Measurements from ENCODE around the gene GABRE. TPM values are rescaled to one million over a fixed set of nuclear protein-coding genes. Genes with fewer than 3 reads are reported as not detected.

Gene GABRE, protein sequence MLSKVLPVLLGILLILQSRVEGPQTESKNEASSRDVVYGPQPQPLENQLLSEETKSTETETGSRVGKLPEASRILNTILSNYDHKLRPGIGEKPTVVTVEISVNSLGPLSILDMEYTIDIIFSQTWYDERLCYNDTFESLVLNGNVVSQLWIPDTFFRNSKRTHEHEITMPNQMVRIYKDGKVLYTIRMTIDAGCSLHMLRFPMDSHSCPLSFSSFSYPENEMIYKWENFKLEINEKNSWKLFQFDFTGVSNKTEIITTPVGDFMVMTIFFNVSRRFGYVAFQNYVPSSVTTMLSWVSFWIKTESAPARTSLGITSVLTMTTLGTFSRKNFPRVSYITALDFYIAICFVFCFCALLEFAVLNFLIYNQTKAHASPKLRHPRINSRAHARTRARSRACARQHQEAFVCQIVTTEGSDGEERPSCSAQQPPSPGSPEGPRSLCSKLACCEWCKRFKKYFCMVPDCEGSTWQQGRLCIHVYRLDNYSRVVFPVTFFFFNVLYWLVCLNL
- 17.8 TPM for polyA plus RNA-seq (2013, experiment 1 of 2; ENCODE audit: insufficient read length)
- polyA plus RNA-seq (2013, experiment 2 of 2; ENCODE audit: insufficient read length) = 15.9 TPM

DNA sequence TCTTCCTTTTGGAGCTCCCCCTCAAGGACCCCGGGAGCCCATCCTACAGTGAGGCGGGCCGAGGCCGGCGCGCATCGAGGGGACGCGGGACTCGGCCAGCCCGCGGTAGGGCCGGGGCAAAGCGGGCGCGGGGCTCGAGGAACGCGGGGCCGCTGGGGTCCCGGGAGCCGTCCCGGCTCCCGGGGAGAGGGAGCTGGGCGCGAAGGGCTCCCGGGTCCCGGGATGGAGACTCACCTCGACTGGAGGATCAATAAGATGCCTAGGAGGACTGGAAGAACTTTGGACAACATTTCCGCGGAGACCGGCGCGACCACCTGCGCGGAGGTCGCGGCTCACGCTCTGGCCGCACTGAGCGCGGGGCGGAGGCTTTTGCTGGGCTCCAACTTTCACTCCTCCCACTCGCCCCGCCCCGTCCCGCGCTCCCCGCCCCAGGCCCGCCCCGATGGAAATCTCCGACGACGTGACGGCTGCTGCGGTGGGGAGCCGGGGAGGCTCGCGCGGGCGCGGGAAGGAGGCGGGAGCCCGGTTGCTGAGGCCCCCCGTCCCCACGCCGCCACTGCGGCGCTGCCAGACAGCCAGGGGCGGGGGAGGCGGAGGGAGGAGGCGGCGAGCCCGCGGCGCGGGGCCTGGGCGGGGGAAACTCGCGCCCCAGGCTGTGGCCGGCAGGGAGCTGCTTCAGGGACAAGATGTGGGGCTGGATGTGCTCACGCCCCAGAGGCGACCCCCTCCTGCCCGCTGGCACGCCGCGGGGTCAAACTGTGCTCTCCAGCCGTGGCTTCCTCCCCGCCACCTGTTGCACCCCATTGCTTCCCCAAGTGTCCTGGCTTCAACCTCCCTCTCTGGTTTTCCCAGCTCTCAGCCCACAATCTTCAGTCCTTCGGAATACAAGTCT, at the start of gene GABRE:
GABRE (minus strand) TSS at position 341 of the 892 bp plus-strand sequence; CDS start at position 290, 51 bp downstream.
- peak; percentile 63 for DNase-seq

DNA sequence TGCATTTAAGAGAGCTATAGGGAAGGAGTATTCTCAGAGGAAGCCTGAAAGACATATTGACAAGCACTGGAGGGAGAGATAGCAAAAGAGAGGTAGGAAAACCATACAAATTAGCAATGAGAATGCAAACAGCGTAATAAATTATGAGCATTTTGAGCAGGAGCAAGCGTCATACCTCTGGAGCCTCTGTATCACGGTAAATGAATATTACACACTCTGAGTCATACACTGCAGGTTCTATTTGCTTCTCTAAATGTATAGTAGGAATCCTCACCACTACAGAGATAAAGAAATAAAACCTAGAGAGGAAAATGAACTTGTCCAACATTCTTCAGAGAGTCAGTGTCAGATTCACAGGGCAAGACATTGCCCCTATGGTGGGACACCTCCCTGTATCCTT, 46.4 kb upstream of the GABRE start:
- DNase-seq = no peak

DNA sequence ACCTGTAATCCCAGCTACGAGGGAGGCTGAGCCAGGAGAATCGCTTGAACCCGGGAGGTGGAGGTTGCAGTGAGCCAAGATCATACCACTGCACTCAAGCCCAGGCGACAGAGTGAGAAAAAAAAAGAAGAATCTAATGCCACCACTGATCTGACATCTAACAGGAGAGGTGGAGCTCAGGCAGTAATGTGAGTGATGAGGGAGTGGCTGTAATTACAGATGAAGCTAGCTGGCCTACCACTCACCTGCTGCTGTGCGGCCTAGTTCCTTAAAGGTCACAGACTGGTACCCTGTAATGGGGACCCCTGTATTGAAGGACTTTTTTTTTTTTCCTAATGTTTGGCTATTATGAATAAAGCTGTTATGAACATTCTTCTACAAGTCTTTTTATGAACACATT, 25.3 kb upstream of the GABRE start:
- no peak for DNase-seq

DNA sequence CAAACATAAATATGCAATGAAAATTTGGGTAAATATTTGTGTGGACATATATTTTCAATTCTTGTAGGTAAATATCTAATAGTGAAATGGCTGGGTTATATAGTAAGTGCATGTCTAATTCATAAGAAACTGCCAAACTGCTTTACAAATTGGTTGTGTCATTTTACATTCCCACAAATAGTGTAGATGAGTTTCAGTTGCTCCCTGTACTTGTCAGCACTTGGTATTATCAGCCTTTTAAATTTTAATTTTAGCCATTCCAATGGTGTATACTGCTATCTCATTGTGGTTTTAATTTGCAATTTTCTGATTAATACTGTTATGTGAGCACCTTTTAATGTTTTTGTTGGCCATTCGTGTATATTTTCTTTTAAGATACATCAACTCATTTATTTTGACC, 23.1 kb upstream of the GABRE start:
- no peak for DNase-seq

DNA sequence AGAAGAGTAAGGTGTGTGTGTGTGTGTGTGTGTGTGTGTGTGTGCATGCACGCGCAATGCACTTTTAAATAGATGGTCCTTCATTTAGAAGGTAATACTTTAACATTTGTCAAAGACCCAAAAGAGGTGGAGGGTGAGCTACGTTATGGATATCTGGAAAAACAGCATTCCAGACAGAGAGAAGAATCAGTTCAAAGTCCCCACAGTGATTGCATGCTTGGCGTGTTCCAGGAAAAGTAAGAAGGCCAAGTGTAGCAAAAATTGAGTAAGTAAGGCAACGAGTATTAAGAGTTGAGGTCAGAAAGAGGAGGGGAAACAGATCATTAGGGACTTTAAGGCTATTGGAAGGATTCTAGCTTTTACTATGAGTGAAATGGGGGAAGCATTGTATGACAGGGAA, 21.9 kb upstream of the GABRE start:
- DNase-seq = no peak

DNA sequence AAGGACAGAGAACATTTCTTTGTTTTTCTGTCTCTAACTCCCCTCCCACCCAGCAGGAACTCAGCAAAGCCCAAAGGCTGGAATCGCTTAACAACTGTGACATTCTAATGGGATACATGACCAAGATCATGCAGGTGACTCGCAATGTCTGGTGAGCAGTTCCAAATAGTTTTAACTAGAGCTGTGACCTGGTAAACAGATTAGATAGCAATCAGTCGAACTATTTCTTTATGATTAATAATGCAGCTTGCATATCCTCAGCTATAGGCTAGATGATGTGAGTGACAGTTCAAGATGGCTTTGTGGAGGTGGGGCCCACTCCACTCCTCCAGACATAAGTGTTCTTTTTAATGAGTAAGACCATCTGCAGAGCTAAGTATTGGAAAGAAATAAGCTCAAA, 20.0 kb upstream of the GABRE start:
- no peak for DNase-seq

DNA sequence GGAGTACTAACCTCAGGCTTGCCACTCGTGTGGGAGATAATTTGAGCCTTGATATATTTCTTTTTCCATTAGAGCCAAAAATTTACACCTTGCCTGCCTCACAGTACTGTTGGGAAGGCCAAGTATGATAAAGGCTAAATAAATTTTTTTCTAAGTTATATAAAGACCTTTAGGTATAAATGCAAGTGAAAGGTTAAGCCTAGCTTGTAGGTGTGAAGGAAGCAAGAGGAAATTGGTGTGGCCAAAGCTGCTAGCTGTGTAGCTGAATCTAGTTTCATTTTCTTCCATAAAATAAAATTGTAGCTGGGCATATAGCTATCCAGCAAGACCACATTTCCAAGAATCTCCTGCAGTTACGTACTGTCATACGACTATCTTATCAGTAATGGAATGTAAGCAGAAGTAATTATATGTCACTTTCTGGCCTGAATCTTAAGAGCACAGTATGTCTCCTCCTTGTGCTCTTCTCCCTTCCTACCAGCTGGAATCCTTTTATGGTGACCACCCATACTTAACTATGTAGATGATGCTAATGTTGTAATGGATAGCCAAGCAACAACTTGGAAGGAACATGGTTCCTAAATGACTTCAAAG, 14.3 kb upstream of the GABRE start:
- DNase-seq = no peak

DNA sequence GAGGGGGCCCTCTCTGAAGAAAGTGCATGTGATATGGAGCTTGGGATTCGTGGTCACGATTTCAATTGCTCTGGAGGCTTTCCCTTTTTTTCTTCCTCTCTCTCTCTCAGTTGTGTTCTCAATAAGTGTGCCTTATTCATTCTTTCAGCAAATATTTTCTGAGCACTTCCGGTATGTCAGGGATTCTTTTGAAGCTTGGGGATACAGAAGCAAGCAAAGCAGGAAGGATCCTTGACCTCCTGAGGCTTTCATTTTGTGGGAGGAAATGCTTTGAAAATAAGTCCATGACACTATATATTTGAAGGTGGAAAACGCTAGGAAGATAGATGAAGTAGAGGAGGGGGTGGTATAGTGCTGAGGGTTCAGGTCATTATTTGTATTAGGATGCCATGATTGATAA, 12.6 kb upstream of the GABRE start:
- DNase-seq = peak; percentile 46

DNA sequence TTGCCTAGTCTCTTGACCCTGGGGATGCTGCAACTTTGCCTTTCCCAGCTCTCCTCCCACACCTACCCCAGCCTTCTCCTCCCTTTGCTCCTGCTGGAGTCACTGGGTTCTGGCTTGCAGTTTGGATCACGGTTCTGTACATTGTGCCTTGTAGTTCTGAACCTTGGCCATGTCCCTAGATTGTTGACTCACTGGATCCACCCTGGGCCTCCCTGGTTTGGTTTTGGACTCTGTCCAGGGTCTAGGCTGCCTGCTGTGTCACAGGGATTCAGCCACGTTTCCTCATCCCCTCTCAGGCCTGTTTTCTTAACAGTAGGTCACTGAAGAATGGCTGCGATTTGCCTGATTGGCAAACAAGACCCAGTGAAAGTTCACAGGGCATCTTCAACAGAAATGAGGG, 11.5 kb upstream of the GABRE start:
- peak; percentile 79 for DNase-seq

DNA sequence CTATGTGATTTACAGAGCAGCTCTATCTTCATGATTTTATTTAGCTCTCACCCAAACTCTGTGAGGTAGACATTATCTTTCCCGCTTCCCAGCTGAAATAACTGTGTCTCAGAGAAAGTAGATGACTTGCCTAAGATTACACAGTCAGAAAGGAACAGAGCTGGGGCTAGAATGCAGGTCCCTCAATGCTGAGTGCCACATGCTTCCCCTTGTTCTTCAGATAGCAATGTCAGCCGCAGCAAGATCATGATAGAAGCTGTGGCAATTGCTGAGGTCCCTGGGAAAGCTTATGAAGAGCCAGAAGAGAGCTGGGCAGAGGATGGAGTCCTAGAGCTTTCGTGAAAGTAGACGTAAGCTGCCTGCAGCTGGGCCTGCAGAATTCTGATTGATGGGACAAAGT, 11.1 kb upstream of the GABRE start:
- DNase-seq = no peak

DNA sequence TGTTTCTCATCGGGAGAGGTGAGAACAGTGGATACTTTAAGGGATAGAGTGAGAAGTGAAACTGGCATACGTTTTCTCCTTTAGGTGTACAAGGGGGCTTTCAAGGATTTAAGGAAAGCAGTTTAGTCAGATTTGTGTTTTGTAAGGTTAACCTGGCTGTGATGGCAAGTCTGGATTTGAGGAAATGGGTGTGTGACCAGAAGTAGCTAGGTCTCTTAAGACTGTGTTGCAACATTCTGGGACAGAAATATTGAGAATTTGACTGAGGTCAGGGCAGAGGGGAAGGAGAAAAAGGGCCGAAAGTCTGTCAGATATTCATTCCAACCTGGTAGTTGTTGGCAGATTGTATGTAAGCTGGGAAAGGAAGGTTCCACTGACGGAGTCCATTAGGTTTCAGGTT, 10.4 kb upstream of the GABRE start:
- no peak for DNase-seq

DNA sequence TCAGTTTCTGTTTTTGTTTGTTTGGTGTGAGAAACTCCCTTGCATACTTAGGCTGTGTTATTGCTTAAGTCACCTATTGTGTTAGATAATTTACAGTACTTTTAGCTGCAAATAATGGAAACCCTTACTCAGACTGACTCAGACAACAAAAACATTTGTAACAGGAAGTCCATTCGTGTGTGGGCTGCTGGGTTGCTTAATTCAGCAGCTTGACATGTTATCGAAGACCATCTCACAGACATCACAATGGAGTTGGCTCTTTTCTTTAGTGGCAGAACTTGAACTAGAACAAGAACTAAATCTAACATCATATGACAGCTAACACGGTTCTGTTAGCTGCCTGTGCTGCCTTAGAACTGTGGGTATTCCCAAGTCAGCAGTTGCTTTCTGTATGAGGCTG, 9.9 kb upstream of the GABRE start:
- peak; percentile 86 for DNase-seq

DNA sequence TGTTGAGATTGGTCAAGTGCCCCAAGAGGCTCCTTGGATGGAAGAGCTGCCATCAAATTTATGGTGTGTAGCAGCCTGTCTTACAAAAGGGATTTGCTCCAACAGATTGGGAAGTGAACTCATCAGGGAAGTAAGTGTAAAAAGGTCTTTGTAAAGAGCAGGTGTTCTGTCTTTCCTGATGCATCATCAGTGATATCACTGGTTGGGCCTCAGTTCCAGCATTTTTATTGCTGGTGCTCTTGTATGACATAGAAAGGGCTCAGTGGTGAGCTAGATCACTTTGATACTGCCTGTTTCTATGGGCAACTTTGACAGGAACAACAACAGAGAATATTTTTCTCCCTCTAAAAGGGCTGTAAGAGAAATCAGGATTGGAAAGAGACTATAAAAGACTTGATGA, 8.7 kb upstream of the GABRE start:
- no peak for DNase-seq

DNA sequence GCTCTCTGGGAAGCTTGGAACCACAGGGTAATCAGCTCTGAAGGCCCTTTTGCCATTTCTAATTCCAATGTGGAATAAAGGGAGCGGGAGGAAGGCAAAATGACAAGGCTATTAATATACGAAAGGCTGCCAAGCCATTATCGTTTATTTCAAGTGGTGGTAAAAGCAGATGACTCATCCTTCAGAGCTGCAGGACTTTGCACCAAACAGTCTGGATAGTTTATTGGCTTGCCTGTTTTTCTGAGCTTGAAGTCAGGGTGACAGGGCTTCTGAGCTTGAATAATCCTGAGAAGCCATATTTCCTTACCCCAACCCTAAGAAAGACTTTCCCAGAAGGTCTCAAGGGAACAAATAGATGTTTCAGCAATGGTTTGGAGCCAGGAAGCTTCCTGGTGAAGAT, 7.7 kb upstream of the GABRE start:
- DNase-seq = peak; percentile 87

DNA sequence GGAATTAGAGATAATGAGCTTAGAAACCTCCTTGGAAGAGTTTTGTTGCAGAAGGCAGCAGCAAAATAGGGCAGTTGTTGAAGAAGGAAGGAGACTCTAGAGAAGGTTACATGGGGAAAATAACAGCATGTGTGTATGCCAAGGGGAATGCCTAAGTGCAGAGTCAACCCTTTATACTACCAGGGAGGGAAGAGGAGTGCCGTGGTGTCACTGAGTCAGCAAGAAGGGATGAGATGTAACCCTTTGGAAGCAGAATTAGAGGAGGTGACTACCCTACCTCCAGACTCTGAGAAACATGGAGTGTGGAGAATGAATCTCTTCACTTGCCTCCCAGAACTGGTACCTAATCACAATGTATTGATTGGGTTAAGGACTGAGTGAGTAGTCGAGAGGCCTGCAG, 6.7 kb upstream of the GABRE start:
- peak; percentile 81 for DNase-seq

DNA sequence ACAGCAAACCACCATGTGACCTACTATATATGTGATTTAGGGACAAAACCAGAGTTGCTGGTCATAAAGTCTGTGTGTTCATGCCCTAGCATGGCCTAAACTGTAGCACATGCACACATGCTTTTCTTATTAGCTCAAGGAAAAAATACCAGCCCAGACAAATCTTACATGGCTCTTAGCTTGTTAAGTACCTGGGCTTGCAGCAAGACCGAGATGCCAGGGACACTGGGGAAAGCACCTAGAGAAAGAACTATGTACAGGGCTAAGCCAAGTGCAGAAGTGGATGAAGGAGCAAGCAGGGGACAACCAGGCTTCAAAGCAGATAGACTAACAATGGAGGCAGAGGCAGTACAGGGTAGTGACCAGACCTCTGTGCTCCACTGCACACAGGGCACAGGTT, 3.4 kb upstream of the GABRE start:
- DNase-seq = no peak

DNA sequence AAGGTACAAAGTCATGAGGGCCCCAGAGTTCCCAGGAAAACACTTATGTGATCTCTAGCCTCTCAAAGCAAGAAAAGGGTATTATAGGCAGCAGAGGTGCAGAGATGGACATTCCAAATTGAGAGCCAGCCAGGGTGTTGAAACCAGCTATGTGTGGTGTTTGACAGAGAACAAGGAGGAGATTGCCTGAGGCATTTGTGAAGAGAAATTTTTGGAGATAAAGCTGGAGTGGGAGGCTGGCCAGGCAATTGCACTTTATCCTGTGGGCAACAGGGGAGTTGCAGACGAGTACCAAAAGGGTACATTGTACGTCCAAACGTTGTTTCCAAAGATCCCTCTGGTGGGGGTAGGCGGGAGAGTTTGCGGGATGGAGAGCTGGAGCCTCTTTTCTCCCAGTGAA, 2.5 kb upstream of the GABRE start:
- DNase-seq = no peak

DNA sequence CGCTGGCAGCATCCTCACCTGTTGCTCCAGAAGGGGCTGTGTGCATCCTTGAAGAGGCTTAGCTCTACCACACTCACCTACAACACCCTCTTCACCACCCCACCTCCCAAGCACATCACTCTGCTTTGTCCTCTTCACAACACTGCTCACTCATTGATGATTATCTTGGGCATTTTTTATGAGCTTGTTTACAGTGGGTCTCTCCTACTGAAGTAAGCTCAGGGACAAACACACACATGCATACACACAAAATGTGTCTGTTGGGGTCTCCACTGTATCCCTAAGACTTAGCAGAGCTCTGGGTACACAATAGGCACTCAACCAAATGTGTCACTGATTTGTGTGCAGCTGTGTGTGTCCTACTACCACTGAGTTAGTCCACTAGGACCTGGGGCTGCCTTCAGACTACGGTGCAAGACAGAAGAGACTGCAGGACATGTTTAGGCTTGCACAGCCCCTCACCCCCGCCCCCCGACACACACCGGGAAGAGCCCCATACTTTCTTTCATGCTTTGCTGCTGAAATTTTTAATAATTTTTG, 1.3 kb upstream of the GABRE start:
- no peak for DNase-seq

DNA sequence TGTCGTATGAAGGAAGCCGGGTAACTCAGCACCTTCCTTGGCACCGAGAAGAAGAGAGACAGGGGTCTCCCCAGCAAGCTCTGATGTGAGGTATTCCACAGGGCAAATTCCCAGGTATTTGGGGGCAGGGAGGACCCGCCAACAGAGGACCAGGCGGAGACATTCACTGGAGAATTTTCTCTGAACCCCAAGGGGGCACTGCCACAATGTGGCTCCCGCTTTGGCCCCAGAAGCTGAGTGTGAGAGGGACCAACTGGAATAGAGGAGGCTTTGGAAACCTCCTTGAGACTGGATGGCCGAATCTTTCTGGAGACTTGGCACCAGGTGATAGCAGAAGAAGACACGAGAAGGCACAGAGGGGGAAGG, 735 bp upstream of the GABRE start:
- no peak for DNase-seq

DNA sequence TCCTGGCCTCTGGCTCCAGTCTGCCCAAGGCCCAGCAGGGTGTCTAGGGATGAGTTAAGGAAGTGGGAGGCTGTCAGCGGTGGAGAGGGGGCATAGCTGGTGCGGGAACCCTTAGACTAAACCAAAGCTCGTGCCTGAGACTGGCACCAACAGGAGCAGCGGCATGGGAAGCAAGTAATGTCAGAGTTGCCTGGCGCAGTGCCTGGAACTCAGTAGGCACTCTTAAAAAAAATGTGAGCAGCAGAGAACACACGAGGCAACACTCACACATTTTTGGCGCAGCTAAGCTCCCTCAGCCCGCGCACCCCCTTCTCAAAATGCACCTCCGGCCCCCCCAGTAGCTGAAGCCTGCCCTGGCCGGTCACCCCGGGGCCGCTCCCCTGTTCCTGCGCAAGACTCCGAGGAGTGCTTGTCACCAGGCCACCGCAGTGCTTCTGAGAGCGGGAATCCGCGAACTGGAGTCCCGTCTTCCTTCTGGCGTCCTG, 583 bp downstream of the GABRE start:
- DNase-seq = peak; percentile 48

DNA sequence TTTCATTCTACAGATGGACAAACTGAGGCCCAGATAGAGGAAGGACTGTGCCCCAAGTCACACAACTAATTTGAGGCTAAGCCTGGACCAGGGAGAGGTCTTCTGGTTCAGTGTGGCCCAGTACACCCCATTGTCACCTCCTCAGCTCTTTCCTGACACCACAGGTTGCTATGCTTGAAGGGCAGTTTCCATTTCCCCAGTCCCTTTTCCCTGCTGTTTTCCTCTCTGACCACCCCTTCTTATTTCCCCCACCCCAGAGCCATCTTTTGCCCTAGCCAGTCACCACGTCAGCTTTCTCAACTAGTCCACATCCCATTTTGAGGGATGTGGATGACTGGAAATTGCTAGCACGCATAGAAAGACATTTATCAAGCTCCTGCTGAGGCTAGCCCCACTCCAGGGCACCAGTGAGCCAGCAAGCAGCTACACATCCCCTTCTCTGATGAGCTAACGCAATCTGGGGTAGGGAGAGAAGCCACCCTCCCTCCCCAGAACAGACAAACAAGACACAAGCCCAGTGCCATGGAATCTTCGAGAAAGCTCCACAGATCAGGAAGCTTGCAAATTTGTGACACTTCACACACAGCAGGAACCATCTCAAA, 1.3 kb downstream of the GABRE start:
- DNase-seq = no peak

DNA sequence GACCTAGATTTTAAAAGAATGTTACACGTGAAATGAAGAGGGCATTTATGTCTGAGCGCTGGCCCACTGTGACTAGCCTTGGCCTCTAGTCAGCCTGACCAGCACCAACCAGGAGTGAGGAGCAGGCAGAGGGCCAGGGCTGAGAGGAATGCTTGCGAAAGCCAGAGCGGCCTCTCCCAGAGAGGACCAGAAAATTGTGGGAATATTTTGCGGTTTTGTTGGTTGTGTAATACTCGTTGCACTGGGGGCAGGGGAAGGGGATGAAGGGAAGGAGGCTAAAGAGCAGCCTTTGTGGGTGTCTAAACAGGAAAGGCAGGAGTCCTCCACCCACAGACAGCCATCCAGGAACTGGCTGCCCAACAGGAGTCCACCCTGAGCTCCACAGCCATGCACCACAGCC, 3.8 kb downstream of the GABRE start:
- DNase-seq = peak; percentile 89
